Heart right ventricle (tissue), 16 donors: ENCODE data around the gene TRIM47. TPM values are rescaled to one million over a fixed set of nuclear protein-coding genes. Genes with fewer than 3 reads are reported as not detected.

Experiments
- ATAC-seq, 8 donors: fragments of 200-7000 bp; cut with Tn5 transposase; one replicate each; pipeline ENCODE4 v1.9.1; 2020; ENCODE audit warnings: mild to moderate bottlenecking in 8 of 8, moderate library complexity in 8 of 8, moderate number of reproducible peaks in 1 of 8
- DNase-seq, 2 donors: peaks; one replicate each; pipeline ENCODE4 v3.0.0-alpha.2; 2020
- H3K27ac ChIP-seq, 10 donors: fragments of 200-600 bp; sonication (generic) in 2 of 10; one replicate each; pipeline versions ENCODE4 v1.5.0 to v1.8.0; 2020 to 2022; ENCODE audit warnings: mild to moderate bottlenecking in 3 of 10
- H3K27me3 ChIP-seq, 7 donors: fragments of 200-600 bp; one replicate each; pipeline ENCODE4 v1.8.0; 2021 to 2022; ENCODE audit warnings: mild to moderate bottlenecking in 2 of 7
- H3K36me3 ChIP-seq, 9 donors: fragments of 200-600 bp; sonication (generic) in 1 of 9; one replicate each; pipeline versions ENCODE4 v1.5.0 to v1.8.0; 2020 to 2022; ENCODE audit warnings: mild to moderate bottlenecking in 2 of 9
- H3K4me1 ChIP-seq, 9 donors: fragments of 200-600 bp; sonication (generic) in 1 of 9; one replicate each; pipeline versions ENCODE4 v1.5.0 to v1.8.0; 2020 to 2022; ENCODE audit warnings: mild to moderate bottlenecking in 4 of 9
- H3K4me3 ChIP-seq, 10 donors: fragments of 200-600 bp; sonication (generic) in 2 of 10; one replicate each; pipeline versions ENCODE4 v1.5.0 to v1.8.0; 2020 to 2022; ENCODE audit warnings: mild to moderate bottlenecking in 7 of 10, moderate library complexity in 2 of 10
- H3K9me3 ChIP-seq, 11 donors: fragments of 200-600 bp in 10 of 11; sonication (generic) in 2 of 11; one replicate each; pipeline versions ENCODE4 v1.5.0 to v1.8.0; 2013 to 2022; ENCODE audit warnings: mild to moderate bottlenecking in 2 of 11, control low read depth in 1 of 11, moderate library complexity in 1 of 11
- WGBS, 2 donors: extraction: QIAGEN DNeasy Blood & Tissue Kit; methylation state at CpG; one replicate each; pipeline ENCODE4 v1.1.7; 2013; ENCODE audit warnings: inconsistent platforms in 1 of 2; 5-methylcytosine and 5-hydroxymethylcytosine counted together
- intact Hi-C, 10 donors: fragments of 100-400 bp; cut with DNase I; formaldehyde crosslinking; loops; one replicate each; pipeline versions ENCODE4 v1.11.1 to v1.14.2; 2022
- polyA plus RNA-seq, 2 donors: library from polyadenylated mRNA; stranded (reverse); fragments of 200-250 nt; gene quantifications; one replicate each; pipeline ENCODE4 v1.2.3, GENCODE V29; 2013
- total RNA-seq, 10 donors: library from RNA; stranded (reverse); fragmentation: NEBNext Ultra II Directional in 3 of 10; extraction: Animal tissue kit (Norgen Biotek cat#: 25700) in 3 of 10; gene quantifications; one replicate each; pipeline versions ENCODE4 v1.2.1 to v1.2.4, GENCODE V29; 2021 to 2023
- TF ChIP-seq, protein P1 (sequence below), 9 donors: fragments of 200-600 bp; sonication (generic) in 2 of 9; IDR thresholded peaks; one replicate each; pipeline versions ENCODE4 v1.5.0 to v1.8.0; 2021 to 2022; ENCODE audit warnings: antibody characterized with exemption in 9 of 9, mild to moderate bottlenecking in 5 of 9, moderate library complexity in 1 of 9
- donor health status: Arrhythmogenic right ventricular cardiomyopathy.
- donor health status: ischemic (EF 13 %, LVEDD 7.1; RV severe dilation, severe dysfunction).
- donor health status: healthy with polysubstance abuse.
- donor health status: DM: no; HTN: yes; CAD: no.
- donor health status: DM: no; HTN: no; CAD: no.
- donor health status: ischemic (EF 25% LVEDD 6.9; RV normal size, moderate dysfunction).
- donor health status: ischemic (EF 25% LVEDD 5.7; RV mildly dilated, moderate dysfunction).
- donor health status: healthy.
- donor health status: DM: yes; HTN: yes; CAD: no.
- donor health status: Ischemic cardiomyopathy.
- donor health status: ischemic (EF 35%, LVEDD 5.7; RV mildly dilated, moderate dysfunction).
- donor health status: nonischemic (EF 11% LVEDD 7.7; RV severe dilation, severe dysfunction).
- donor health status: DM: yes; HTN: yes; CAD: no.
- donor health status: PGD.
- donor health status: ischemic (EF 29% LVEDD 5.4; RV normal size, mild dysfunction).
- donor health status: nonischemic (EF 23%, LVEDD 6.1; RV moderate dilation, normal function).

The TRIM47 gene
- total and polyA plus RNA-seq, 12 donors: 9.3 to 53.1 (median 22.5) TPM

DNA sequence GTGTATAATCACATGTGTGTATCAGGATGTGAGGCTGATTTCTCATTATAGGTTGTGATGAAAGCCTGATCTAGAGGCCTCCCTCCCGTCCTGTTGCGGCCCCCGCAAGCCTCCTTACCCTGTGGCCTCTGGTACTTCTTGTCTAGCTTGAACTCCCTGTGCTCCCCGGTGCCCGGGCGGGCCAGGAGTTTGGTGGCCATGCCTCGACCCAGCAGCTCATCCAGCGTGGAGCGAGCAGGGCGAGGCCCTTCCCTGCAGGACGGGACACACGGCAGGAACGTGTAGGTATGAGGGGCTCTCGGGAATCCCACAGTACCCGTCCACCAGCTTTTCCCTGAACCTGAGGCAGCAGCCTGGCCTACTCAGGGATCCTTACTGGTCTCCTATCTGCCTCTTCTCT, 47.5 kb upstream of the TRIM47 start:
- H3K27ac ChIP-seq: no peak overlapping the region
- ATAC-seq (no peak), DNase-seq (no peak)
- TF ChIP-seq, protein P1, sequence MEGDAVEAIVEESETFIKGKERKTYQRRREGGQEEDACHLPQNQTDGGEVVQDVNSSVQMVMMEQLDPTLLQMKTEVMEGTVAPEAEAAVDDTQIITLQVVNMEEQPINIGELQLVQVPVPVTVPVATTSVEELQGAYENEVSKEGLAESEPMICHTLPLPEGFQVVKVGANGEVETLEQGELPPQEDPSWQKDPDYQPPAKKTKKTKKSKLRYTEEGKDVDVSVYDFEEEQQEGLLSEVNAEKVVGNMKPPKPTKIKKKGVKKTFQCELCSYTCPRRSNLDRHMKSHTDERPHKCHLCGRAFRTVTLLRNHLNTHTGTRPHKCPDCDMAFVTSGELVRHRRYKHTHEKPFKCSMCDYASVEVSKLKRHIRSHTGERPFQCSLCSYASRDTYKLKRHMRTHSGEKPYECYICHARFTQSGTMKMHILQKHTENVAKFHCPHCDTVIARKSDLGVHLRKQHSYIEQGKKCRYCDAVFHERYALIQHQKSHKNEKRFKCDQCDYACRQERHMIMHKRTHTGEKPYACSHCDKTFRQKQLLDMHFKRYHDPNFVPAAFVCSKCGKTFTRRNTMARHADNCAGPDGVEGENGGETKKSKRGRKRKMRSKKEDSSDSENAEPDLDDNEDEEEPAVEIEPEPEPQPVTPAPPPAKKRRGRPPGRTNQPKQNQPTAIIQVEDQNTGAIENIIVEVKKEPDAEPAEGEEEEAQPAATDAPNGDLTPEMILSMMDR (IDR thresholded peaks at IDR 0.05): no peak
- H3K27me3 ChIP-seq: no peaks in the 10 kb centered on the region
- no peaks in the 10 kb centered on the region for H3K9me3 ChIP-seq
- WGBS, 2 donors: 95 to 96% methylated on average over 15 of the region's 15 CpGs
- peaks cover 0 to 3% (median 0%) of the 10 kb centered on the region in 9 donors for H3K4me1 ChIP-seq
- H3K4me3 ChIP-seq: no peak overlapping the region
- peaks cover 0 to 38% (median 0%) of the 10 kb centered on the region in 9 donors for H3K36me3 ChIP-seq
- intact Hi-C loops: no loop called here

GRCh38 chr17:75925103-75925502, 46.7 kb upstream of the TRIM47 start:
- peaks cover 0 to 43% (median 0%) of the 10 kb centered on the region in 9 donors for H3K36me3 ChIP-seq
- 93 to 96% methylated on average over 11 of the region's 11 CpGs for WGBS, 2 donors
- DNase-seq (no peak), ATAC-seq (no peak)
- no peaks in the 10 kb centered on the region for H3K27me3 ChIP-seq
- intact Hi-C loops: no loop called here
- TF ChIP-seq, protein P1 (IDR thresholded peaks at IDR 0.05): no peak
- no peaks in the 10 kb centered on the region for H3K9me3 ChIP-seq
- H3K27ac ChIP-seq: no peak overlapping the region
- no peak overlapping the region for H3K4me3 ChIP-seq
- H3K4me1 ChIP-seq: peaks cover 0 to 3% (median 0%) of the 10 kb centered on the region in 9 donors

DNA sequence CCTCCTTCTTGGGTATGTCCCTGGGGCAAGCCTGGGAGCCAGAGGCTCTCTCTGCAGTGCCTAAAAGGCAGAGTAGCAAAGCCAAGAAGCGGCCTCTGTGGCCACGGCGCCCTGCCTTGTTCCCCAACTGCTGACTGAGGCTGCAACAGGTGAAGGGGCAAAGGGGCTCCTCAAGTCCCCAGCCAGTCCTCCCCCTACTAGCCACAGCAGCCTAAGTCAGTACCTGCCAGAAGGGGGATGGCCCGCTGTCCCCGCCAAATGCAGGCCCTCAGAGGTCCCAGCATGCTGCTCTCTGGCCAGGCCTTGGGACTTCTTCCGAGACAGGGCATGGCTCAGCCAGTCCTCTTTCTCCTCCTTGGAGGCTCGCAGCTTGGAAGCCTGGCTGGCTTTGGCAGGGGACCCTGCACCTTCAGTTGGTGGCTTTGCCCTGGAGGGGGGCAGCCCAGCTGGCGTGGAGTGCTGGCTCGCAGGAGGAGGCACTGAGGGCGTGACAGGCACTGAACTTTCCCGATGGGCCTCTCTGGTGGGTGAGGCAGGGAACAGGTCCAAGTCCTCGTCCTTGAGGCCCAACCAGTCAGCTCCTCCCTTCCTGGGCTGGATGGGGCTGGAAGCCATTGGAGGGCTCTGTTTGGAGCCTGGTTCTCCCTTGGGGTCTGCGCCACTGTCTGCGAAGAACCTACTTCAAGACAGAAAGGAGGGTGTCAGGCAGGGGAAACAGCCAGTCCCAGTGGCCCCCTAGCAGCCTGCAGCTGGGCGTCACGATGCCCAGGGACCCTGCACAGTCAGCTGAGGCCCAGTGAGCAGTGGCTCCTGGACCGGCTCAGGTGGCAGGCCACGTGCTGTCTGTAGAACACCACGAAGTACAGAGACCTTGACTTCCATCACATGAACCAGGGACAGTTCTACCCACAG, 44.8 kb upstream of the TRIM47 start:
- H3K27ac ChIP-seq: no peak overlapping the region
- H3K4me3 ChIP-seq: no peak overlapping the region
- no peaks in the 10 kb centered on the region for H3K27me3 ChIP-seq
- H3K9me3 ChIP-seq: no peaks in the 10 kb centered on the region
- ATAC-seq (peak in 1 of 8 donors; percentile 17), DNase-seq (no peak)
- TF ChIP-seq, protein P1 (IDR thresholded peaks at IDR 0.05): no peak
- 78 to 84% methylated on average over 18 to 19 of the region's 19 CpGs for WGBS, 2 donors
- intact Hi-C loops: no loop called here
- H3K4me1 ChIP-seq: peaks cover 0 to 3% (median 0%) of the 10 kb centered on the region in 9 donors
- peaks cover 0 to 56% (median 0%) of the 10 kb centered on the region in 9 donors for H3K36me3 ChIP-seq

DNA sequence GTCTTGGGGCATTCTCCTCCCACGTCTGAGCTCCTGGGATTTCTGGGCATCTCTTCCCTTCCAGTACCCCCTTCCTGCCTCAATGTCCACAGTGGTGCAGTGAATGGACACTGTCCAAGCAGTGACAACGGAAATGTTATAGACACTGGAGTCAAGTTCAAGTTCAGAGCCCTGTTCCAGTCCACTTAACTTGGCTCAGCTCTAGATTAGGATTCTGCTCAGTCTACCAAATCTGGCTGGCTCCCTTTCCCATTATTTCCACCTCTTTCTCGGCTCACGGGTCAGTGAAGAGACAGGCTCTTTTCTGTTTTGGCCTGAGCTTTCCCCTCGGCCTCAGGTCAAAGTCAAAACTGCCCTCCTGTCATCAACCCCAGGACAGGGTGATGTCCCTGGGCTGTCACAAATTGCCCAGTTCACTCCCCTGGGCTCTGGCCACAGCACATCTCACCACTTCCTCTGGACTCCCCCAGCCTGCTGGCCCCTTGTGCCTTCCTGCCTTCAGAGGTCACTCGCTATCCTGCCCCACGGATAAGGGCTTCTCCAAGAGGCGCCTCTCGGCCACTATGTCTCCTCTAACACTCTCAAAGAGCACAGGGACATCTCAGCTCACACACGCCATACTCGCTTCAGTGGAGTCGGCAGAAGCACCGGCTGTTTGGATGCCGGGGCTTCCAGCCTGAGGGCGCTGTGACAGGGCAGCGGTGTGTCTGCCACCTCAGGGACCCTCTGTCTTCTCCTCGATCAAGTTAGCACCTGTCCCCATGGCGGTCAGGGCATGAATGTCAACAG, 44.0 kb upstream of the TRIM47 start:
- ATAC-seq (no peak), DNase-seq (no peak)
- WGBS, 2 donors: 80 to 86% methylated on average over 18 of the region's 18 CpGs
- Histone ChIP-seq H3K27ac (no peak overlapping the region), H3K4me3 (no peak overlapping the region), H3K27me3 (no peaks in the 10 kb centered on the region), H3K9me3 (no peaks in the 10 kb centered on the region), H3K36me3 (peaks cover 0 to 64% (median 0%) of the 10 kb centered on the region in 9 donors), H3K4me1 (peaks cover 0 to 3% (median 0%) of the 10 kb centered on the region in 9 donors)
- intact Hi-C loops: no loop called here
- TF ChIP-seq, protein P1 (IDR thresholded peaks at IDR 0.05): no peak
